IPS-NIHi7 (cell line): Measurements from ENCODE around the gene IFNA10.
A peak's percentile ranks its signal among the peaks of the same experiment; 100 is the strongest.
"Not testable (repeated sequence)": the region's sequence is repeated elsewhere in the genome, so short reads cannot be mapped to it uniquely, and the experiment has no call there.

Experiments
- DNase-seq: peaks from one replicate; pipeline ENCODE4 v3.0.0; 2012; ENCODE audit warnings: mixed read lengths; ENCODE audit errors: extremely low spot score

The IFNA10 gene

DNA sequence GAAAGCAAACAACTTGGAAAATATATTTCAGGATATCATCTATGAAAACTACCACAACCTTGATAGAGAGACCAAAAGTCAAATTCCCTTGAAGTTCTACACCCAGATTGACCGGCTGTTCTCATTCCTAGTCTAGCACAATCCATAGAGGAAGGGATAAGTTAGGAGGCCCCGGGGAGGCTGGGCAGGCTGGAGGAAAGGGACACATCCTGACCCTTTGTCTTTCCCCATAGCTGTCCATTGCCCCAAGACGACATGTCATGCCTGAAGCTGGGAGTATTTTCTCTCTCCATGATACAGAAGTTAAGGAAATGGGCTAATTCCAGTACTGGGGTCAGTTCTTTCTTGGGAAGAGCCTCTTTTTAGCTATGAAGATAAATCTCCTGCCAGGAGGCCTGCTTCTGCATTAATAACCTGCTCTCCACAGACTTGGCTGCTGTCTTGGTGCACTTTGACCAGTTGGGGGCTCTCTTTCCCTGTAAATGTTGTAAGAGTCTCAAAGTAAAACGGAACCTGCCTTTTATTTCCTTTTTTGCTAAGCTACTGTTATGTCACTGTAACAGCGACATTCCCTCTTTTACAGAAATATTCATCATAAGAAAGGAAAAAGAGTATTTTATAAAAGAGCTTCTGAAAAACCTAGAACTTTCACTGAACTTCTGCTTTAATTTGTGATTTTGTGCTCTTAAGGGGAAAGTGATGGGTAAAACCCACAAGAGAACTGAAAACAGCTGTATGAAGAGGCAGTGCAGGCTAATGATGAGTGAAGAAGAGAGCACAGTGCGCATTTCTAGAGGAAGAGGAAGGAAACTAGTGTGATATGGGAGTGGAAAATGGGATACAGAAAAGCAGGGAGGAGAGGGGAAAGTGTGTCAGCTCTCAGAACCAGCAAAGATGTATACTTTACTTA, 11.8 kb downstream of the IFNA10 start:
- not testable (repeated sequence) for DNase-seq

DNA sequence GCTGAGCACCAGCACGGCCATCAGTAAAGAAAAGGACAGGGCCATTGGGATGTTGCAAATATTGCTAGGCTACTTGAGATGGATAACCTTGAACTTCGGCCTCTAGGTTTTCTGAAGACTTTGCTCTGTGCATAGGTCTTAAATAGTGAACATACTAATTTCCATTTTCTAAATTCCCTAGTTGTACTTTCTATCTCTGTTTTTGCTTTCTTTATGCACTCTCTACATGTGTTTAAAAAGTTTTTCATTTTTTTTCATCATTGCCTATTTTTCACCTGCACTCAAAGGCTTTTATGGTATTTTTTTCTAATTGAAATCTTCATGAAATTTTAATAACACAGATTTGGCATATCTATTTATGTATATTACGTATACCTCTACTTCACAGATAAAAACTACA, 19.5 kb downstream of the IFNA10 start, which contains the start of gene IFNA4:
Gene IFNA4, minus strand, starts transcription at position 101 of the 400 bp plus-strand sequence. Its CDS starts 56 bp downstream, at position 45.
- DNase-seq: not testable (repeated sequence)

DNA sequence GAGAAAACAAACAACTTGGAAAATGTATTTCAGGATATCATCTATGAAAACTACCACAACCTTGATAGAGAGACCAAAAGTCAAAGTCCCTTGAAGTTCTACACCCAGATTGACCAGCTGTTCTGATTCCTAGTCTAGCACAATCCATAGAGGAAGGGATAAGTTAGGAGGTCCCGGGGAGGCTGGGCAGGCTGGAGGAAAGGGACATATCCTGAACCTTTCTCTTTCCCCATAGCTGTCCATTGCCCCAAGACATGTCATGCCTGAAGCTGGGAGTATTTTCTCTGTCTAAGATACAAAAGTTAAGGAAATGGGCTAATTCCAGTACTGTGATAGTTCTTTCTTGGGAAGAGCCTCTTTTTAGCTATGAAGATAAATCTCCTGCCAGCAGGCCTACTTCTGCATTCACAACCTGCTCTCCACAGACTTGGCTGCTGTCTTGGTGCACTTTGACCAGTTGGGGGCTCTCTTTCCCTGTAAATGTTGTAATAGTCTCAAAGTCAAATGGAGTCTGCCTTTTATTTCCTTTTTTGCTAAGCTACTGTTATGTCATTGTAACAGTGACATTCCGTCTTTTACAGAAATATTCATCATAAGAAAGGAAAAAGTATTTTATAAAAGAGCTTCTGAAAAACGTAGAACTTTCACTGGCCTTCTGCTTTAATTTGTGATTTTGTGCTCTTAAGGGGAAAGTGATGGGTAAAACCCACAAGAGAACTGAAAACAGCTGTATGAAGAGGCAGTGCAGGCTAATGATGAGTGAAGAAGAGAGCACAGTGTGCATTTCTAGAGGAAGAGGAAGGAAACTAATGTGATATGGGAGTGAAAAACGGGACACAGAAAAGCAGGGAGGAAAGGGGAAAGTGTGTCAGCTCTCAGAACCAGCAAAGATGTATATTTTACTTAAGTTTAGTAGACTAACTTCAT, 23.9 kb downstream of the IFNA10 start:
- peak; percentile 13 for DNase-seq

DNA sequence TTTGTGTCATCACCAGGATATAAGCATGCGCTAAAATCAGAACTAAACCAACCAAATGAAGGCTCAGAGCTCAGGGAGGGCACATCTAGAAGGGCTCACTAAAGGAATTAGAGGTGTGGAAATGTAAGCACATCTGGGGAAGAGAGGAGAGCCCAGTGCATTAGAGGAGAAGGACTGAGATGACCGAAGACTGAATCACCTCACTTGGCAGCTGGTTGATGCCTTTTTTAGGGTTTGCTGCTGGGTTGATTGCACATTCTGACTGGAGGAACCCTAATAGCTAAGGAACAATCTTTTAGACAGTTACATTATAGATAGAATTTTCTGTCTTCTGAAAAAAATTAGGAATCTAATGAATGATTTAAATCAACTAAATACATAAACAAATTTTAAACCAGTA, 32.3 kb downstream of the IFNA10 start:
- DNase-seq: no peak

GRCh38 chr9:21172156-21172555, 34.8 kb downstream of the IFNA10 start:
- DNase-seq: no peak

DNA sequence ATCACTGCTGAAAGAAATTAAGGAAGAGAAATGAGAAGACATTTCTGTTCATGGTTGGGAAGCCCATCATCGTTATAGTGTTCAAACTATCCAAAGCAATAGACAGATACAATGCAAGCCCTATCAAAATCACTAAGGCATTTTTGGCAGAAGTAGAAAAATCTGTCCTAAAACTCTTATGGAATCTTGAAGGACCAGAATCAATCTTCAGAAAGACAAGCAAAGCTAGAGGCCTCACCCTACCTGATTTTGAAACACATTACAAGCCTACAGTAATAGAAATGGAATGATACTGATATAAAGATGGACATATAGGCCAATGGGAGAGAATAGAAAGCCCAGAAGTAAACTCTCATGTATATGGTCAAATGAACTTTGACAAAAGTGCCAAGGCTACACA, 35.6 kb downstream of the IFNA10 start:
- no peak for DNase-seq

- not testable (repeated sequence) for DNase-seq
Measured at GRCh38 chr9:21166560-21166959, 40.4 kb downstream of the IFNA10 start, which contains the start of gene IFNA21. TSS of gene IFNA21 (minus strand) at chr9:21166660. CDS start at chr9:21166612, 48 bp downstream.

- no peak for DNase-seq
Measured at GRCh38 chr9:21165516-21165915, 41.4 kb downstream of the IFNA10 start.

DNA sequence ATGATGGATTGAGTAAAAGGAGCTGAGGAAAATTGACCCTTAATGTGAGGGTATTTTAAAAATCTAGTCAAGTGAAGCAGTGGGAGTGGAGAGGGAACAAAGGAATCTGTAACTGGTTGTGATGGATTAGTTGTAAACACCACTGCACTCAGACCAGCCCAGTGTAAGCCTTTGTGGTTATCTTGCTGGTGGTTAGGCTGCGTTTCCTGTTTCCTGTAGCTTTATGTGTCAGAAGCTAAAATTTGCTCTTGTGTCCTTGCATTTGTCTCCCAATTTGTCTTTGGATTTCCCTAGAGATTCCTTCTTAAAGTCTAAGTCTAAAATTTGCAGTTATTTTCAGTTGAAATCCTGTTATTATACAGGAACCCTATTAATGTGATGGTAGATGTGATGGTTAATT, 46.8 kb downstream of the IFNA10 start:
- DNase-seq: no peak
